Stimulated activated naive CD8-positive, alpha-beta T cell treated with anti-CD3 and anti-CD28 coated beads, Interleukin-15, amount 100 ng/mL, for 72 hours (primary cell): Measurements from ENCODE around the gene GNG14.
"Not testable (repeated sequence)": the region's sequence is repeated elsewhere in the genome, so short reads cannot be mapped to it uniquely, and the experiment has no call there.

Experiments used
- ATAC-seq: fragments of 150-1000 bp; cut with Tn5 transposase; 2 replicates; pipeline ENCODE4 v1.10.0; 2021; ENCODE audit warnings: mild to moderate bottlenecking, moderate library complexity
- DNase-seq, 2 donors: peaks; one replicate each; pipeline ENCODE4 v3.0.0; 2021 to 2022
- H3K27ac Mint-ChIP-seq, 2 donors: one replicate each; pipeline ENCODE4 v1.8.0; 2022; ENCODE audit warnings: mild to moderate bottlenecking in 2 of 2, mixed read lengths in 2 of 2, moderate library complexity in 2 of 2
- H3K27me3 Mint-ChIP-seq: one replicate; pipeline ENCODE4 v1.8.0; 2022; ENCODE audit warnings: mixed read lengths
- H3K4me1 Mint-ChIP-seq: one replicate; pipeline ENCODE4 v1.8.0; 2022; ENCODE audit warnings: mild to moderate bottlenecking, mixed read lengths
- H3K4me3 Mint-ChIP-seq, 2 donors: one replicate each; pipeline ENCODE4 v1.8.0; 2022; ENCODE audit warnings: mild to moderate bottlenecking in 2 of 2, mixed read lengths in 2 of 2, moderate library complexity in 1 of 2
- H3K9me3 Mint-ChIP-seq, 2 donors: one replicate each; pipeline ENCODE4 v1.8.0; 2022; ENCODE audit warnings: mixed read lengths in 2 of 2

Gene GNG14

DNA sequence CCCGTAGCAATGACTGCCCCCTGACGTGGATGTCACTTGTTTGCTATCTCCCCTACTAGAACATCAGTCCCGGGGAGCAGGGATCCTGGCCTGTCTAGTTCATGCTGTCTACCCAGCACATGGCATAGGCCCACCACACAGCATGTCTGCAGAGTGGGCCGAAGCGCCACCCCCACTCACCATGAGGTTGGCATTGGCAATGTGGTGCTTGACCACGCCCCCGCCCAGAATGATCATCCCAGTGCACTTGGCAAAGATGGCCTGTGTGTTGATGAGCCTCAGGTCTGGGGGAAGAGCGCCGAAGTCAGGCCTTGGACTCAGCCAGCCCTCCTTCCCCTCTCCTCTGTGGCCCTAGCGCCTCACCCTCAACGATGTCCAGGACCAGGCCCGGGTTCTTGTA, 10.9 kb upstream of the GNG14 start:
- Mint-ChIP-seq H3K4me3 (no peak overlapping the region), H3K27me3 (no peaks in the 10 kb centered on the region), H3K4me1 (peaks cover 54% of the 10 kb centered on the region), H3K27ac (no peak overlapping the region), H3K9me3 (no peaks in the 10 kb centered on the region)
- DNase-seq: no peak
- ATAC-seq: no peak

DNA sequence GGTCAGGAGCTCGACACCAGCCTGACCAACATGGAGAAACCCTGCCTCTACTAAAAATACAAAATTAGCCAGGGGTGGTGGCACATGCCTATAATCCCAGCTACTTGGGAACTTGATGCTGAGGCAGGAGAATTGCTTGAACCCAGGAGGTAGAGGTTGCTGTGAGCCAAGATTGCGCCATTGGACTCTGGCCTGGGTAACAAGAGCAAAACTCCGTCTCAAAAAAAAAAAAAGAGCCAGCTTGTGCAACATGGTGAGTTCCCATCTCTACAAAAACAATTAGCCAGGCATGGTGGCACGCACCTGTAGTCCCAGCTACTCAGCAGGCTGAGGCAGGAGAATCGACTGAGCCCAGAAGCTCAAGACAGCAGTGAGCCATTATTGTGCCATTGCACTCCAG, 9.8 kb upstream of the GNG14 start:
- not testable (repeated sequence) for H3K27ac Mint-ChIP-seq, H3K9me3 Mint-ChIP-seq, H3K27me3 Mint-ChIP-seq, H3K4me3 Mint-ChIP-seq, DNase-seq, ATAC-seq
- H3K4me1 Mint-ChIP-seq: peaks cover 48% of the 10 kb centered on the region

DNA sequence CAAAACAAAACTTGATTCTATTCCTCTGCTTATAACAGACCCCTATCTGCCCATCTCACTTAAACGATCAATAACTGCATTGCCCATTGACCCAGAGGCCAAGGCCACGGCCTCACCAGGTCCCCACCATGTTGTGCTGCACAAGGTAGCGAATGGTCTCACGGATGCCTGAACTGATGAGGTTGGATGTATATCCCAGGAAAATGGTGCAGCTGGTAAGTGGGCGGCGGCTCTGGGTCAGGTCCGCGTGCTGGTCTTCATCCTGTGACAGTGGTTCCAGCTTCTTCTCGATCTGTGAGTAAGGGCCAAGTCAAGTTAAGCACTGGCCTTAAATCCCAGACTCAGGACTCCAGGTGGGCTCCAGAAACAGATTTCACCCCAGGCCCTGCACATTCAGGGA, 7.8 kb upstream of the GNG14 start:
- no peak for DNase-seq
- no peak overlapping the region for H3K27ac Mint-ChIP-seq
- no peaks in the 10 kb centered on the region for H3K27me3 Mint-ChIP-seq
- ATAC-seq: no peak
- H3K4me1 Mint-ChIP-seq: peaks cover 41% of the 10 kb centered on the region
- H3K4me3 Mint-ChIP-seq: peak overlapping the region; percentile 99
- H3K9me3 Mint-ChIP-seq: no peaks in the 10 kb centered on the region

DNA sequence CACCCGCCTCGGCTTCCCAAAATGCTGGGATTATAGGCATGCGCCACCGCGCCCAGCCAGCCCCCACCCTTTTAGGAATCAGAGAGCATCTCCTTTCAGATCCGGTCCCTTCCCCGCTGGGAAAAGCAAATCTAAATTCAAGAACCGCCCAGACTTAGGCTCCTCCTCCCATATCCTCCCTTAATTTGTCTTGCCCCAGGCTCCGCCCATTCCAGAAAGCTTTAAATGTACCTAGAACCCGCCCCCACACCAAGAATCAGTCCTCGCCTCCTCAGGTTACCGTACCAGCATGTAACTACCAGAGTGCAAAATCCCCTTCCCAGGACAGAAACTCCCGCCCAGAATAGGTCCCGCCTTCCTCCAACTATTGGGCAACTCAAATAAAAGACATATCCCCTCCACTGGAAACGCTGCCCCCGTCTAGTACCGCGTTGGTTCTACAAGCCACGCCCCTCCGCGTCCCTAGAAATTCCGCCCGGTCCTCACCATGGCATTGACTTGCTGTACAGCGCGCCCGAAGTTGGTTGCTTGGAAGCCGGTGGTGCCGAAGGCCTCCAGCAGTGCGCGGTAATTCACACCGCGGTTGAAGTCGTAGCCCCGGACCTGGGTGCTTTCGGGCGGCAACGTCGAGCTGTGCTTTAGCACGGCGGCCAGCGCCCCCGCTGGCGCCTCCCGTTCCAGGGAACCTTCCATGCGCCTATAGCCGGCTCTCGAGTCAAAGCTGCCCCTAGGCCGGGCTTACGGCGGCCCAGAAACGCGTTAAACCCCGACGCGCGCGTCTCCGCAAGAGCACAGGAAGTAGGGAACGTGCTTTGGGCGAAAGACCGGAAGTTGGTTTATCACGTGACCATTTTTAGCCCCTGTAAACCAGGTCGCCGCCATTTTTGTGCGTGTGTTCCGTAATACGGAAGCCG, 6.5 kb upstream of the GNG14 start, which contains the start of gene DHPS:
Gene DHPS (minus strand): TSS at position 807 of the 914 bp plus-strand sequence. CDS start 114 bp downstream, at position 693.
- H3K4me1 Mint-ChIP-seq: peaks cover 33% of the 10 kb centered on the region
- H3K27me3 Mint-ChIP-seq: no peaks in the 10 kb centered on the region
- no peaks in the 10 kb centered on the region for H3K9me3 Mint-ChIP-seq
- peak; percentile 89 to 95 for DNase-seq
- ATAC-seq: peak; percentile 91
- peak within 1 kb of the TSS; percentile 99 for H3K4me3 Mint-ChIP-seq
- H3K27ac Mint-ChIP-seq: peak within 1 kb of the TSS; percentile 97 to 99

DNA sequence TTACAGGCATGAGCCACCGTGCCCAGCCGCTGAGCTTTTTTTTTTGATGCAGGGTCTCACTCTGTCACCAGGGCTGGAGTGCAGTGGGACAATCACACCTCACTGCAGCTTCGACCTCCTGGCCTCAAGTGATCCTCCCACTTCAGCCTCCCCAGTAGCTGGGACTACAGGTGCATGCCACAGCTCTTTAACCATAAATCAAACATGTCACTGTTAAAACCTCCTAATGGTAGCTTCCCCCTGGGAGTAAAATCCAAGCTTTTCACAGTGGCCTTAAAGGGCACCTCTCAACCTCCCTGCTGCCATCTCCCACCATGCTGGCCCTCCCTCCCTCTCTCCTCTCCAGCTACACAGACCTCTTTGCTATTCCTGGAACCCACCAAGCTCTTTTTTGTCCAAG, 2.0 kb upstream of the GNG14 start:
- Mint-ChIP-seq H3K27ac (no peak overlapping the region), H3K27me3 (no peaks in the 10 kb centered on the region), H3K4me3 (no peak overlapping the region), H3K4me1 (peaks cover 7% of the 10 kb centered on the region), H3K9me3 (no peaks in the 10 kb centered on the region)
- ATAC-seq (no peak), DNase-seq (no peak)

DNA sequence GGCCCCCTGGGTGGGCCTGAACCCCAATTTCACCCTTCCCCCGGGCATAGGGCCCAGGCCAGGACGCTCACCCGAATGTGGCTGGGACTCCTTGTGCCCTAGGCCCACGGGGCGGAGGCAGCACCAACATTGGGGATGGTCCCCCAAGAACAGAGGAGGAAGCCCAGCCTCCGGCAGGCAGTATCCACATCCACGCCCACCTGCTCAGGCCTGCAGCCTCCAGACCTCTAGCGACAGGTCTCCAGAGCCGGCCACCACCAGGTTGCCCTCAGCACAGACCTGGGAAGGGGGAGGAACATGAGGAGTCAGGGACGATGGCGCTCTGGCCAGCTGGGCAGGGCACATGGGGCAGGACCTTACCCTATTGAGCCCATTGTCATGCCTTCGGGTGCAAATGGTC, 1.2 kb downstream of the GNG14 start:
- no peaks in the 10 kb centered on the region for H3K27me3 Mint-ChIP-seq
- no peaks in the 10 kb centered on the region for H3K9me3 Mint-ChIP-seq
- ATAC-seq (no peak), DNase-seq (no peak)
- peak overlapping the region in 1 of 2 donors; percentile 90 for H3K27ac Mint-ChIP-seq
- H3K4me1 Mint-ChIP-seq: no peaks in the 10 kb centered on the region
- H3K4me3 Mint-ChIP-seq: no peak overlapping the region

DNA sequence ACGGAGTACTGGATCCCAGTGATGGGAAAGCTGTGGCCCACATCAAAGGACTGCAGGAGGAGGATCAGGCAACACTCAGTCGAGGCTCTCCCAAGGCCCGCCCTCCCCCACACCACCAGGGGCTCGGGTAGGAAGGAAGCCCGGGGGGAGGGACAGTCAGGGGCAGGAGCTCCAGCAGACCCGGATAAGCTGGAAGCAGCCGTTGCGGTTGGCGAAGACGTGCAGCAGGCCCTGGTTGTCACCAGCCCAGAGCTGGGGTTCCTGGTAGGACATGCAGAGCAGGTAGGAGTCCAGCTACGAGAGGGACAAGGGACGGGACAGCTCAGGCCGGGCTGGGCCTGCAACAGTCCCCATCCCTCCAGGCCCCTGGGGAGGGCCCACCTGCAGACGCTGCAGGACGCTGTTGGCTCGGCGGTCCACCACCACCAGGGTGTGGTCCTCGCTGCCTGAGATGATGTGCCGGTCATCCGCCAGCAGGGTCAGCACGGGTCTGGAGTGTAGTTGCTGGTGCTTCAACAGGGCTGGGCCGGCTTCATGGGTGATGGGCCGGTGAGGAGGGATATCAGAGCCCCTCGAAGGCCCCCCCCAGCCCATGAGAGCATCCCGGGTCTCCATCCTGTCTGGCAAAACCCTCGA, 1.9 kb downstream of the GNG14 start:
- H3K27me3 Mint-ChIP-seq: no peaks in the 10 kb centered on the region
- H3K4me1 Mint-ChIP-seq: peaks cover 3% of the 10 kb centered on the region
- ATAC-seq: peak; percentile 40
- peak overlapping the region in 1 of 2 donors; percentile 90 for H3K27ac Mint-ChIP-seq
- no peak overlapping the region for H3K4me3 Mint-ChIP-seq
- H3K9me3 Mint-ChIP-seq: no peaks in the 10 kb centered on the region
- no peak for DNase-seq

DNA sequence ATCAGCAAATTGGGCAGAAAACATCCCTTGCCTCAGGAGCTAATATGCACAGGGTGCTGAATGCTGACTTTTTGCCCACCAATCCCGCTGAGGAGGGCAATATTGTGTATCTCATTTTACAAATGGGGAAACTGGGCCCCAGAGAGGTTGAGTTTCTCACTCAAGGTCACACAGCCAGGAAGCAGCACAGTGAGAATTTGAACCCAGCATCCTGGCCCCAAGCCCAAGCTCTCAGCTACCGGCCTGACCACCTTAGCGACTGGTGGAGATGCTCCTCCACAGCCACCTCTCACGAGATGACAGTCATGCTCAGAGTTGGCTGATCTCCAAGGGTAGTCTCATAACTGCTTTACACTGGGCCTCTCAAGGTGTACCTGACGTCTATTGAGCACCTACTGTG, 5.2 kb downstream of the GNG14 start:
- Mint-ChIP-seq H3K27me3 (no peaks in the 10 kb centered on the region), H3K4me1 (peaks cover 11% of the 10 kb centered on the region), H3K4me3 (no peak overlapping the region), H3K9me3 (no peaks in the 10 kb centered on the region), H3K27ac (no peak overlapping the region)
- DNase-seq (no peak), ATAC-seq (no peak)

DNA sequence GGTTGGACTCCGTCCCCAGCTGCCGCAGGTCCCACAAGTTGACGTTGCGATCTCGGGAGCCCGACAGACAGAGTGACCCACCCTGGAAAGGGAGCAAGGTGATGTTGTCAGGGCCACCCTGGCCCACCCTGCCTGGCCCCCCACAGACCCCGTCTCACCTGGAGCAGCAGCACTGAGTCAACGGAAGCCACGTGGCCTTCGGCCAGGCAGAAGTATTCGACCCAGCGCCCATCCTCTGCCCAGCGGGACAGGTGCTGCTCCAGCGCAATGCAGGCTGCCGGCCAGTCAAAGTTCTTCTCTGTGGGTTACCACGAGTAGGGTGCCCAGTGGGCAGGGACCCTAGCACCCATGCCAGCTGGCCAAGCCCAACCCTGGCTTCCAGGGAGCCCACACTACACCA, 6.8 kb downstream of the GNG14 start:
- Mint-ChIP-seq H3K4me3 (no peak overlapping the region), H3K9me3 (no peaks in the 10 kb centered on the region), H3K27me3 (no peaks in the 10 kb centered on the region), H3K27ac (no peak overlapping the region), H3K4me1 (peaks cover 15% of the 10 kb centered on the region)
- ATAC-seq (no peak), DNase-seq (no peak)

DNA sequence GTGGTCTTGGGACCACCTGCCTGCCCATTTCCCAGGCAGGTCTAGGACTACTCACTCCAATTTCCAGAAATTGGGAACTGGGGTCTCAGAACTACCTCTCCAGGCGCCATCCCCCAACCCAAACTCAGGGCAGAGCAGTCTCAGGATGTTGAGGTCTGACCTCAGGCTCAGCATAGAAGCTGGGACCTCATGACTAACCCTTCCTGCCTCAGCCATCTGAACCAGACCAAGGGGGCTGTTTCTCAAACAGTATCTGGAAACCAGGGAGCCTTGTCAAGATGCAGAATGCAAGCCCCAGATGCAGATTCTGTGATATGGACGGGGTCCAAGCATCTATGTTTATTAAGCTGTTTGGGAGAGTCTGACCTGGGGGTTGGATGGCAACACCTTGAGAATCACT, 7.3 kb downstream of the GNG14 start:
- no peaks in the 10 kb centered on the region for H3K9me3 Mint-ChIP-seq
- no peaks in the 10 kb centered on the region for H3K27me3 Mint-ChIP-seq
- H3K4me3 Mint-ChIP-seq: peak overlapping the region in 1 of 2 donors; percentile 18
- ATAC-seq: peak; percentile 32
- H3K4me1 Mint-ChIP-seq: peaks cover 15% of the 10 kb centered on the region
- DNase-seq: no peak
- no peak overlapping the region for H3K27ac Mint-ChIP-seq

DNA sequence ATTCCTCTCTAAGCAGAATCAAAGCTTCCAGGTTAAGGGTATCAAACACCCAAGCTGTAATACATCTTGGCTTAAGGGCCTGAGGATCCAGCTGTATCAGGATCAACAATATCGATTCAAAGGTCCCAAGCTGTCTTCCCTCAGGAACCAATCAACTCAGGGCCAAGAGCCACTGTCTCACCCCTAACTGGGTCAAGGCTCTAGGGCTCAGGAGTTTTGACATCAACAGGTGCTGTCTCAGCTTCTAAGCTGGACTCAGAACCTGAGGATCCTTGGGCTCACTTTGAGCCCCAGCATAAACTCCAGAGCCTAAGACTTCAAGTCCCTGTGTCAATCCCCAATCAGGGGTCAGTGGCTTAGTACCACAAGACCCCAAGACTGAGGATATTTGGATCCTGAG, 7.7 kb downstream of the GNG14 start:
- Mint-ChIP-seq H3K4me1 (peaks cover 15% of the 10 kb centered on the region), H3K9me3 (no peaks in the 10 kb centered on the region), H3K4me3 (peak overlapping the region; percentile 81 to 88), H3K27me3 (no peaks in the 10 kb centered on the region), H3K27ac (no peak overlapping the region)
- DNase-seq: no peak
- no peak for ATAC-seq

DNA sequence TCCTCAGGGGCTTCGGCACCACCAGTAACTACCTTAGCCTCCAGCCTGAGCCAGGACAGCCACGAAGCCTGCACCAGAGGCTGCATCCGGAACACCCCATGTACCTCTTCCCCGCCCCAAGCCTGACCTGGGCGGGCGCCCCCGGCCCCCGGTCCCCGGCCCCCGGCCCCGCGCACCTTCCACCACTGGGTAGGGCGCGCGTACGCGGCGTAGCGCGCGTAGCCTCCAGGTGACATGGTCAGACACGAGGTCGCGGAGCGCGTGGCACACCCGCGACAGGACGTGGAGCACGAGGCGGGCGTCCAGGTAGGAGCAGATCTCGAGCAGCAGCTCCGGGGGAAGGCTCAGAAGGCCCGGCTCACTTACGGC, 8.2 kb downstream of the GNG14 start:
- Mint-ChIP-seq H3K9me3 (no peaks in the 10 kb centered on the region), H3K4me3 (peak overlapping the region; percentile 81 to 88), H3K4me1 (peaks cover 15% of the 10 kb centered on the region), H3K27me3 (no peaks in the 10 kb centered on the region), H3K27ac (peak overlapping the region in 1 of 2 donors; percentile 74)
- ATAC-seq: peak; percentile 42
- DNase-seq: no peak

DNA sequence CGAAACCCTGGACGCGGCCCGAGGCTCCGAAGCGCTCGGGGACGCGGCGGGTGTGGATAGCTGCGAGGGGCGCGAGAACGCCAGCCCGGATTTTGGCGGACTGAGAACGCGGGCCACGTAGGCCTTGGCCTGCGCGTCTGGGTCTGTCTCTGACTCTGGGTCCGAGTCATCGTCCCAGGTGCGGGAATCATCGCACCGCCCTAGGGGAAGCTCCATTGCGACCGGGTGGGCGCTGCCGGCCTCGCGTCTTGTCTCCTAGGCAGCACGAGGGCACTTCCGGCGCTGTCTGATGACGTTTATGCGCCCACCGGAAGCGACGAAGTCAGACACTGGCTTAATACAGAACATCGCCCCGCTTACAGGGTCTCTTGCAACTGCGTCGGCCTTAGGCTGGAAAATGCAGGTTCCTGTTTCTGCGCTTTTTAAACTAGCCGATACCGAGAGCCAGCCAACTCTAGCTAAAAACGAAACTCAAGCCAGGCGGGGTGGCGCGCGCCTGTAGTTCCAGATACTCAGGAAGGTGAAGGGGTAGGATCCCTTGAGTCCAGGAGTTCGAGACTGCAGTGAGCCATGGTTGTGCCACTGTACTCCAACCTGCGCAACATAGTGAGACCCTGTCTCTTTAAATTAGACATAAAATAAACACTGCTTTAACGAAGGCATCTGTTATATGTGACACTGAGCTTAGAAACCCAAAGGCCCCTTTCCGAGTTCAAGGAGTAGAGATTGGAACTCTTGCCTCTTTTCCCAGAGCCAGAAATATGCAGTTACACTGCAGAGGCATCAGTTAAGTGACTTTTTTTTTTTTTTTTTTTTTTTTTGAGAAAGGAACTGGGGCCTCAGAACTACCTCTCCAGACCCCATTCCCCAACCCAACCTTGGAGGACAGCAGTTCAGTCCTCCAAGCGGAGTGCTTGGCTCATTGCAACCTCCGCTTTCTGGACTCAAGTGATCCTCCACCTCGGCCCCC, 8.9 kb downstream of the GNG14 start, which contains the start of gene FBXW9:
Gene FBXW9 (minus strand): TSS at position 266 of the 970 bp plus-strand sequence. CDS start 50 bp downstream, at position 216.
- peaks cover 15% of the 10 kb centered on the region for H3K4me1 Mint-ChIP-seq
- peak within 1 kb of the TSS; percentile 81 to 88 for H3K4me3 Mint-ChIP-seq
- H3K9me3 Mint-ChIP-seq: no peaks in the 10 kb centered on the region
- H3K27me3 Mint-ChIP-seq: no peaks in the 10 kb centered on the region
- H3K27ac Mint-ChIP-seq: peak within 1 kb of the TSS; percentile 74 to 93
- ATAC-seq (peak; percentile 96), DNase-seq (peak; percentile 94 to 96)

DNA sequence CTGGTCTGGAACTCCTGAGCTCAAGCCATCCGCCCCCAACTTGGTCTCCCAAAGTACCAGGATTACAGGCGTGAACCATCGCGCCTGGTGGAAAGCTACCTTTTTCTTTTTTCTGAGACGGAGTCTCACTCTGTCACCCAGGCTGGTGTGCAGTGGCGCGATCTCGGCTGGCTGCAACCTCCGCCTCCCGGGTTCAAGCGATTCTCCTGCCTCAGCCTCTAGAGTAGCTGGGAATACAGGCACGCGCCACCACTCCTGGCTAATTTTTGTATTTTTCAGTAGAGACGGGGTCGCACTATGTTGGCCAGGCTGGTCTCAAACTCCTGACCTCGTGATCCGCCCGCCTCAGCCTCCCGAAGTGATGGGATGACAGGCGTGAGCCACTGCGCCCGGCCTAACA, 9.6 kb downstream of the GNG14 start:
- ATAC-seq, H3K9me3 Mint-ChIP-seq, H3K27me3 Mint-ChIP-seq, DNase-seq, H3K27ac Mint-ChIP-seq: not testable (repeated sequence)
- peak overlapping the region; percentile 81 to 88 for H3K4me3 Mint-ChIP-seq
- peaks cover 15% of the 10 kb centered on the region for H3K4me1 Mint-ChIP-seq

DNA sequence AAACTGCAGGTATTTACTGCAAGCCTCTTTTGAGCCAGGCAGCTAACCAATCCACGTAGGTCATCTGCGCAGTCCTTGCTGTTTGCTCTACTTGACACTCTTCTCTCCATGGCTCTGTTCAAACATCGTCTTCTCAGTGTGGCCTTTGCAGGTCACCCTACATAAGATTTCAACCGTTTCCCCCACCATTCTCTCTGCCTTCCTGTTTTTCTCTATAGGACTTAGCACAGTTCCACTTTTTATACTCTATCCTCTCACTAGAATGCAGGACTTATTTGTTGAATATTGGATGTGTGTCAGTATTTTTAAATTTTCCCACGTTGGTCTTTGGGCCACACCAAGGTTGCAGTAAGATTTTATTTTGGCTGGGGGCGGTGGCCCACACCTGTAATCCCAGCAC, 10.3 kb downstream of the GNG14 start:
- no peaks in the 10 kb centered on the region for H3K27me3 Mint-ChIP-seq
- no peak for ATAC-seq
- no peaks in the 10 kb centered on the region for H3K9me3 Mint-ChIP-seq
- no peak for DNase-seq
- H3K4me1 Mint-ChIP-seq: peaks cover 19% of the 10 kb centered on the region
- H3K4me3 Mint-ChIP-seq: peak overlapping the region; percentile 19 to 54
- H3K27ac Mint-ChIP-seq: no peak overlapping the region
